GM23338 (cell line): ENCODE measurements around the gene SKIC8. TPM values are rescaled to one million over a fixed set of nuclear protein-coding genes. Genes with fewer than 3 reads are reported as not detected.

Experiments used
- ATAC-seq: fragments of 200-7000 bp; cut with Tn5 transposase; 3 replicates; pipeline ENCODE4 v1.9.1; 2020
- DNase-seq: peaks from one replicate; pipeline ENCODE4 v3.0.0-alpha.2; 2015; ENCODE audit warnings: low spot score
- H2AFZ ChIP-seq: fragments of 200-600 bp; sonication (generic); 2 replicates; pipeline ENCODE4 v1.8.0; 2016; ENCODE audit warnings: antibody characterized with exemption, mild to moderate bottlenecking, moderate library complexity
- H3F3A ChIP-seq: fragments of 200-600 bp; sonication (generic); replicated peaks from 2 replicates; pipeline ENCODE4 v1.8.0; 2017; ENCODE audit warnings: antibody characterized with exemption, mixed run types, low read depth
- H3K27ac ChIP-seq: fragments of 200-600 bp; sonication (generic); 2 replicates; pipeline ENCODE4 v1.6.1; 2016; ENCODE audit warnings: low read depth
- H3K27me3 ChIP-seq: fragments of 200-600 bp; sonication (generic); 2 replicates; pipeline ENCODE4 v1.8.0; 2016; ENCODE audit warnings: mild to moderate bottlenecking, mixed run types, moderate library complexity; ENCODE audit not compliant: insufficient read depth
- H3K36me3 ChIP-seq: fragments of 200-600 bp; sonication (generic); 2 replicates; pipeline ENCODE4 v1.8.0; 2016; ENCODE audit warnings: mild to moderate bottlenecking; ENCODE audit not compliant: insufficient read depth
- H3K4me1 ChIP-seq: fragments of 200-600 bp; sonication (generic); 2 replicates; pipeline ENCODE4 v1.8.0; 2016; ENCODE audit warnings: mild to moderate bottlenecking, moderate library complexity; ENCODE audit not compliant: insufficient read depth
- H3K4me2 ChIP-seq: fragments of 200-600 bp; sonication (generic); 2 replicates; pipeline ENCODE4 v1.7.1; 2017; ENCODE audit warnings: mixed run types
- H3K4me3 ChIP-seq: fragments of 200-600 bp; sonication (generic); 2 replicates; pipeline ENCODE4 v1.6.1; 2016; ENCODE audit warnings: mixed run types
- H3K79me2 ChIP-seq: fragments of 200-600 bp; sonication (generic); replicated peaks from 2 replicates; pipeline ENCODE4 v1.8.0; 2017; ENCODE audit warnings: mild to moderate bottlenecking; ENCODE audit not compliant: insufficient read depth
- H3K9me2 ChIP-seq: fragments of 200-600 bp; sonication (generic); 2 replicates; pipeline ENCODE4 v1.8.0; 2017; ENCODE audit not compliant: insufficient read depth
- H4K20me1 ChIP-seq: fragments of 200-600 bp; sonication (generic); replicated peaks from 2 replicates; pipeline ENCODE4 v1.8.0; 2017; ENCODE audit warnings: mild to moderate bottlenecking; ENCODE audit not compliant: insufficient read depth
- H3K27ac Mint-ChIP-seq: 2 replicates; pipeline ENCODE4 v1.8.0; 2020; ENCODE audit warnings: inconsistent platforms, mild to moderate bottlenecking, moderate library complexity, mixed read lengths
- H3K27me3 Mint-ChIP-seq: 3 replicates; pipeline ENCODE4 v1.8.0; 2022; ENCODE audit warnings: low read depth, mild to moderate bottlenecking, moderate library complexity, mixed read lengths, inconsistent platforms; ENCODE audit not compliant: insufficient read depth, poor library complexity
- H3K36me3 Mint-ChIP-seq: 3 replicates; pipeline ENCODE4 v1.8.0; 2021; ENCODE audit warnings: low read depth, mild to moderate bottlenecking, inconsistent platforms, moderate library complexity, mixed read lengths
- H3K4me1 Mint-ChIP-seq: 3 replicates; pipeline ENCODE4 v1.8.0; 2020; ENCODE audit warnings: mild to moderate bottlenecking, inconsistent platforms, mixed read lengths
- H3K4me3 Mint-ChIP-seq: 3 replicates; pipeline ENCODE4 v1.8.0; 2021; ENCODE audit warnings: moderate library complexity, mild to moderate bottlenecking, inconsistent platforms, mixed read lengths
- H3K9me3 Mint-ChIP-seq: 3 replicates; pipeline ENCODE4 v1.8.0; 2020; ENCODE audit warnings: moderate library complexity, mild to moderate bottlenecking, inconsistent platforms, mixed read lengths
- CREB1 ChIP-seq: fragments of 250-450 bp; sonication (Bioruptor Pico); IDR thresholded peaks from 2 replicates; pipeline ENCODE4 v1.5.0; 2020; ENCODE audit warnings: low read depth, mild to moderate bottlenecking, moderate library complexity
- CTCF ChIP-seq, 2 experiments: fragments of 200-600 bp in 1 of 2; sonication (generic) in 1 of 2; conservative IDR thresholded peaks; 2 replicates each; pipeline versions ENCODE4 v1.5.1 to v1.6.1; 2016 to 2017; ENCODE audit warnings: antibody characterized with exemption in 2 of 2, low read depth in 2 of 2, mild to moderate bottlenecking in 2 of 2, moderate library complexity in 1 of 2
- ETS1 ChIP-seq: IDR thresholded peaks from 2 replicates; pipeline ENCODE4 v1.6.1; 2016; ENCODE audit warnings: antibody characterized with exemption
- EZH2 ChIP-seq: fragments of 200-600 bp; sonication (generic); IDR thresholded peaks from one replicate; pipeline ENCODE4 v1.8.0; 2017; ENCODE audit warnings: antibody characterized with exemption, mild to moderate bottlenecking, low read depth; ENCODE audit not compliant: unreplicated experiment
- EZH2phosphoT487 ChIP-seq: fragments of 200-600 bp; sonication (generic); IDR thresholded peaks from one replicate; pipeline ENCODE4 v1.8.1; 2018; ENCODE audit warnings: antibody characterized with exemption; ENCODE audit not compliant: unreplicated experiment
- JUNB ChIP-seq: IDR thresholded peaks from one replicate; pipeline ENCODE4 v1.6.1; 2016; ENCODE audit warnings: antibody characterized with exemption; ENCODE audit not compliant: unreplicated experiment
- POLR2AphosphoS5 ChIP-seq: IDR thresholded peaks from 2 replicates; pipeline ENCODE4 v1.6.1; 2016; ENCODE audit warnings: antibody characterized with exemption, low read depth
- REST ChIP-seq: IDR thresholded peaks from one replicate; pipeline ENCODE4 v1.6.1; 2018; ENCODE audit warnings: antibody characterized with exemption; ENCODE audit not compliant: unreplicated experiment
- STAT1 ChIP-seq: IDR thresholded peaks from one replicate; pipeline ENCODE4 v1.6.1; 2016; ENCODE audit warnings: antibody characterized with exemption; ENCODE audit not compliant: unreplicated experiment
- ZNF114 ChIP-seq: fragments of 250-450 bp; sonication (Bioruptor Pico); IDR thresholded peaks from 2 replicates; pipeline ENCODE4 v1.5.0; 2020; ENCODE audit warnings: mild to moderate bottlenecking, moderate library complexity
- polyA plus RNA-seq: library from polyadenylated mRNA; unstranded; fragments of >200 nt; fragmentation: Nextera tagmentation; extraction: Ambion mirVana; gene quantifications from 2 replicates; pipeline ENCODE4 v1.2.1, GENCODE V29; 2016
- total RNA-seq: library from RNA; depleted of rRNA; stranded (reverse); fragments of >200 nt; shearing (Covaris generic); gene quantifications from 2 replicates; pipeline ENCODE4 v1.2.3, GENCODE V29; 2014

SKIC8 gene
- total and polyA plus RNA-seq, 2 experiments from 2014 or later: 59.4 to 73.8 TPM

GRCh38 chr15:78255421-78256043 lies 43.9 kb downstream of the SKIC8 start:
- Histone ChIP-seq H3K79me2 (no peaks in the 10 kb centered on the region), H3K4me2 (no peak overlapping the region), H3K4me3 (no peak overlapping the region), H3K27me3 (no peaks in the 10 kb centered on the region), H2AFZ (no peak overlapping the region), H3K36me3 (no peaks in the 10 kb centered on the region), H4K20me1 (no peaks in the 10 kb centered on the region), H3K4me1 (no peaks in the 10 kb centered on the region), H3K27ac (no peak overlapping the region), H3K9me2 (no peaks in the 10 kb centered on the region; the same call in 1 of the 2 replicates), H3F3A (no peaks in the 10 kb centered on the region)
- ATAC-seq: no peak
- H3K27me3 Mint-ChIP-seq: peaks cover 4% of the 10 kb centered on the region
- no peak overlapping the region for H3K4me3 Mint-ChIP-seq
- no peak for DNase-seq
- H3K27ac Mint-ChIP-seq: no peak overlapping the region
- peaks cover 3% of the 10 kb centered on the region; the same call in 1 of the 3 replicates for H3K4me1 Mint-ChIP-seq
- no peaks in the 10 kb centered on the region for H3K9me3 Mint-ChIP-seq
- H3K36me3 Mint-ChIP-seq: no peaks in the 10 kb centered on the region
- TF ChIP-seq JUNB (no peak), EZH2phosphoT487 (no peak), ZNF114 (CRISPR knock-in tag) (no peak), ETS1 (no peak), POLR2AphosphoS5 (no peak)

- Histone ChIP-seq H3K27me3 (no peaks in the 10 kb centered on the region), H3K27ac (no peak overlapping the region), H4K20me1 (no peaks in the 10 kb centered on the region), H3K9me2 (no peaks in the 10 kb centered on the region), H3K79me2 (no peaks in the 10 kb centered on the region), H3F3A (no peaks in the 10 kb centered on the region), H2AFZ (no peak overlapping the region), H3K36me3 (no peaks in the 10 kb centered on the region), H3K4me3 (no peak overlapping the region), H3K4me2 (no peak overlapping the region), H3K4me1 (no peaks in the 10 kb centered on the region)
- no peak overlapping the region for H3K4me3 Mint-ChIP-seq
- no peak for DNase-seq
- H3K27me3 Mint-ChIP-seq: peaks cover 4% of the 10 kb centered on the region
- no peaks in the 10 kb centered on the region for H3K4me1 Mint-ChIP-seq
- peaks cover 6% of the 10 kb centered on the region; the same call in 1 of the 3 replicates for H3K9me3 Mint-ChIP-seq
- H3K27ac Mint-ChIP-seq: no peak overlapping the region
- H3K36me3 Mint-ChIP-seq: no peaks in the 10 kb centered on the region
- no peak for ATAC-seq
- TF ChIP-seq POLR2AphosphoS5 (no peak), STAT1 (no peak), CTCF (conservative IDR thresholded peaks at IDR 0.05; ENCODE audit: low read depth in 2 of 2) (no peak), EZH2phosphoT487 (no peak), EZH2 (no peak), JUNB (no peak), CREB1 (CRISPR knock-in tag) (no peak), ZNF114 (CRISPR knock-in tag) (no peak), REST (no peak), ETS1 (no peak)
These were observed 48.3 kb downstream of the SKIC8 start for GRCh38 chr15:78251136-78251535.
